ENCODE data around the gene LARP4B.

The LARP4B gene

GRCh38 chr10:931326-932318 is at the start of gene LARP4B:
Gene LARP4B, minus strand, starts transcription at chr10:931705. Its CDS starts 45,984 bp downstream, at chr10:885721.
- peak; percentile 84 to 97 (median 90) for DNase-seq (ENCODE audit: low read depth in 2 of 3, low spot score in 2 of 3)

- DNase-seq (ENCODE audit: low read depth in 2 of 3, low spot score in 2 of 3): no peak
These were observed 49.1 kb upstream of the LARP4B start for GRCh38 chr10:980468-981093.

DNA sequence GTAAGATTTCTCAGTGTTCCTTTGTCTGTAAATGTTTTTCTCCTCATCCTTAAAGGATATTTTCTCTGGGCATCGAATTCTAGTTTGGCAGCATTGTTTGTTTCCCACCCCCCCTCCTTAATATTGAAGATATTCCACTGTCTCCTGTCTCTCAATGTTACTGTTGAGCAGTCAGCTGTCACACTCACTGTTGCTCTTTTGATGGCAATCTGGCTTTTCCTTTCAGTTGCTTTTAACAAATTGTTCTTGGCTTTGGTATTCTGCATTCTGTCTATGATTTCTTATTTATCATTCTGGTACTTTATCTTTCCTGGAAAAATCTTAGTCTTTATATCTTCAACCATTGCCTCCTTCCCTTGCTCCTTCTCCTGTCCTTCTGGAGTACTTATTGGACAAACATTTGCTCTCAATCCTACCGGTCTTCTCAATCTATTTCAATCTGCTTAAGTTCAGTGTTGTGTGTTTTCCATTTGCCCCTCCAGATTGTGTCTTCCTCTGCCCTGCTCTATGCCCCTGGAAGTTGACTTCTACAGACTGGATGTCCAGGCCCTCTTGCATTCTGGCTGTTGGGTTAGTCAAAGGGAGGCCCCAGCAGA is 47.4 kb upstream of the LARP4B start:
- no peak for DNase-seq (ENCODE audit: low read depth in 2 of 3, low spot score in 2 of 3)

DNA sequence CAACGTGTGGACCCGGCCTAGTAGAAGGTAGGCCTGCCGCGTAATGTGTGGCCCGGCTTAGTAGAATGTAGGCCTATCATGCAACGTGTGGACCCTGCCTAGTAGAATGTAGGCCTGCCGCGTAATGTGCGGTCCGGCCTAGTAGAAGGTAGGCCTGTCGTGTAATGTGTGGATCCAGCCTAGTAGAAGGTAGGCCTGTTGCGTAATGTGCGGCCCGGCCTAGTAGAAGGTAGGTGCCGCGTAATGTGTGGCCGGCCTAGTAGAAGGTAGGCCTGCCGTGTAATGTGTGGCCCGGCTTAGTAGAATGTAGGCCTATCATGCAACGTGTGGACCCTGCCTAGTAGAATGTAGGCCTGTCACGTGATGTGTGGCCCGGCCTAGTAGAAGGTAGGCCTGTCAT is 44.8 kb upstream of the LARP4B start:
- no peak for DNase-seq (ENCODE audit: low read depth in 2 of 3, low spot score in 2 of 3)

- no peak for DNase-seq (ENCODE audit: low read depth in 2 of 3, low spot score in 2 of 3)
These were observed 43.2 kb upstream of the LARP4B start for GRCh38 chr10:974785-975074.

DNA sequence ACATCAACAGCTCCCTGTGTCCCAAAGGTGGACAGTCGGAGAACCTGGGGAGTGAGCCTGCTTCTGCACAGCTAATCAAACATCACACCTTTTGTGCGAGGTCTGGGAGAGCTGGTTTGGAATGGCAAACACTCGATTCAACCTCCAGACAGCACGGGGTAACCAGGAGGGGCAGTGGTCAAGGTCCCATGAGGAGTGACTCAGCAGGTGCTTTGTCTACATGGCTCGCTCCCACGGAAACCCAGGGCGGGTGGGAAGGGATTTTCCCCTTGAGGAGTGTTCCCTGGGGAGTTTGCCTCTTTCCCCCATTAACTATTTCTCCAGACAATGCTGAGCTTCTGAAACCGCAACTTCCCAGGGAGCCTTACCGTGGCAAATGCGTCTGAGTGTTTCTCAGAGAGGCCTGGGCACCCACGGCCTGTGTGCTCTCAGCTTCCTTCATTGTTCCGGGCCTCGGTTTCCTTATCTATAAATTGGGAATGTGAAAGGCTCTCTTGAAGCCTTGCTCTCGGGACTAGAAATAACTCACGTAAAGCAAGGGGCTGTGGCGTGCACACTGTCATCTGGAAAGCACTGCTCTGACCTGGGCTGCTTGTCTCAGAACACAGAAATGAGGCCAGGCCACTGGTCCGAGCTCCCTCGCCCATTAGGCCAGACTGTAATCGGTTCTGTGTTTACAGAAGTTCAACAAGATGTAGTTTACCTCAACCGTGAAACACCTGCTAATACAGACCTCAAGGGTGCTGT is 42.7 kb upstream of the LARP4B start:
- no peak for DNase-seq (ENCODE audit: low read depth in 2 of 3, low spot score in 2 of 3)

- no peak for DNase-seq (ENCODE audit: low read depth in 2 of 3, low spot score in 2 of 3)
These were observed 41.3 kb upstream of the LARP4B start for GRCh38 chr10:972763-973162.

- DNase-seq (ENCODE audit: low read depth in 2 of 3, low spot score in 2 of 3): no peak
These were observed 40.1 kb upstream of the LARP4B start for GRCh38 chr10:971613-972012.

- no peak for DNase-seq (ENCODE audit: low read depth in 2 of 3, low spot score in 2 of 3)
These were observed 39.6 kb upstream of the LARP4B start for GRCh38 chr10:971150-971542.

DNA sequence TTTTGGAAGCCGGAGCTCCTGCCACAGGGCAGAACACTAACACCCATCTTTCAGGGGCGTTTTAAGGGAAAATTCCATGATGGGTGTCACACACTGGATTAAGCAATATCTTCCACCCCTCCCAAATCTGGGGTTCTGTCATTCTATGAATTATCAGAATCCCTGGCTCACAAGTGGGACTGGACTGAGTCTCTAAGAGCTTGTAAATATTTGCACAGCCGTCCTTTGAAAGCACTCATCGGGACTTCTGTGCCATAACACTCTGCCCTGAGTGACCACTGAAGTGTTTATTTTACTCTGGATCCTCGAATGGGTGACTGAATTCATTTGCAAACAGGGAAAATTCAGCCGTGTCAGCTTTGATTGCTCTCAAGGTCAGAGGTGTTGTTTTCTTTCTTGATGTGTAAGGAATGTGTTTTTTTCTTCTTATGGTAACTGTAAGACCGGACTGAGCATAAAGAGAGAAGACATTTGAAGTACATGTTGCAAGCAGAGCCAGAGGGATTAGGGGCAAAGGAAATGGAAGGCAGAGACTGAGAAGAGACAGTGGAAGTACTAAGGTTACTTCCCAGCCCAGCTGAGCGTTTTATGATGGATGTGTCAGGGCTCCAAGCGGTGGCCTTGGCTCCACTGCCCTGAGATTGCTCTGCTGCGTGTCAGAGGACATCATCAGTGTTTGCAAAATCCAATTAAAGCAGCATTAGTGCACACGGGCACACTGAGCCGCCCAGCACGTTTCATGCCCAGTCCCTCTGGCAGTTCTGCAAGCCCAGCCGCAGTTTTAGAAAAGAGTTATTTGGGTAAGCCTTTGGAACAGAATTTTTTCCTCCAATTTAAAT is 39.0 kb upstream of the LARP4B start:
- no peak for DNase-seq (ENCODE audit: low read depth in 2 of 3, low spot score in 2 of 3)

DNA sequence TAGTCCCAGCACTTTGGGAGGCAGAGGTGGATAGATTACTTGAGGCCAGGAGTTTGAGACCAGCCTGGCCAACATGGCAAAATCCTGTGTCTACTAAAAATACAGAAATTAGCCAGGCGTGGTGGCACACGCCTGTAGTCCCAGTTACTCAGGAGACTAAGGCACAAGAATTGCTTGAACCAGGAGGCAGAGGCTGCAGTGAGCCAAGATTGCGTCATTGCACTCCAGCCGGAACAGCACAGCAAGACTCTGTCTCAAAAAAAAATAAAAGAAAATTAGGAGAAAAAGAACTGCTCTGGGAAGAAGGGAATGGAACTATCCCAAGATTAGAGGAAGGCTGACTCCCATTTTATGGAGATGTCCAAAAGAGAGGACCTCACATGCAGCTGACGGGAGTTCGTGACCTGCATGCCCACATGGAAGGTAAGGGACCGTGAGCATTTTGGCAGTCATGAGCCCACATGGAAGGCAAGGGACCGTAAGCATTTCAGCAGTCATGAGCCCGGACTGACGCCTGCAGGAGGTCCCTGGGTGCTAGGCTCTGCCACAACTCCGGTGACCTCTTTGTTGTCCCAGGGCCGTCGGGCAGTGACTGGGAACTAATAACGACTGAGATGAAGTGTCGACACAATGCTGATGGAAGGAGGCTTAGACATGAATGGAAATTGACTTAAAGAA is 38.1 kb upstream of the LARP4B start:
- no peak for DNase-seq (ENCODE audit: low read depth in 2 of 3, low spot score in 2 of 3)

DNA sequence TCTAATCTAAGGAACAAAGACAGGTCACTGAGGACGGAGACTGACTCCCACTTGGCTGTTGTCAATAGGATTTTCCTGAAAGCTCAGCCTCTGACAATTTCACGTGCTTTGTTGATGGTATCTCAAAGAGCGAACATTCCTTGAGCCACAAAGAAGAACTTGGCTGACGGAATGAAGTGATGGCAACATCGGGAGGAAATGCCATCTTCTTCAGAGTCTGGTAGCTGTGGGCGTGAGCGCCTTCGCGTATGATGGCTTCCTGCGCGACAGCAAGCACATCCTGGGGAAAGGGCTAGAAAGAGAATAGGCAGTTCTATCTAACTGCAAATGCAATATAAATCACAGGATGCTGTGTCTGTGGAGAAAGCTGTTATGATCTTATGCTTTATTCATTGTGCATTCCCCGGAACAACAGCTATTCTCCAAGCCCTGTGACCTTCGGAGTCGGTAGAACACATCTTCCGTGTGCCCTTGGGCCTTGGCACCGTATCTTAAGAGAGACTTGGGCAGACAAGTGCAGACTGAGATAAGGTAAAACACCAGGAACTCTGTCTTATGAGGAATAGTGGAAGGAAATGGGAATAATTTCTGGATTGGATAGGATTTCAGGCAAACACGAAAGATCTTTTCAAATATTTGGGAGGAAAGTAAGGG is 37.2 kb upstream of the LARP4B start:
- no peak for DNase-seq (ENCODE audit: low read depth in 2 of 3, low spot score in 2 of 3)

DNA sequence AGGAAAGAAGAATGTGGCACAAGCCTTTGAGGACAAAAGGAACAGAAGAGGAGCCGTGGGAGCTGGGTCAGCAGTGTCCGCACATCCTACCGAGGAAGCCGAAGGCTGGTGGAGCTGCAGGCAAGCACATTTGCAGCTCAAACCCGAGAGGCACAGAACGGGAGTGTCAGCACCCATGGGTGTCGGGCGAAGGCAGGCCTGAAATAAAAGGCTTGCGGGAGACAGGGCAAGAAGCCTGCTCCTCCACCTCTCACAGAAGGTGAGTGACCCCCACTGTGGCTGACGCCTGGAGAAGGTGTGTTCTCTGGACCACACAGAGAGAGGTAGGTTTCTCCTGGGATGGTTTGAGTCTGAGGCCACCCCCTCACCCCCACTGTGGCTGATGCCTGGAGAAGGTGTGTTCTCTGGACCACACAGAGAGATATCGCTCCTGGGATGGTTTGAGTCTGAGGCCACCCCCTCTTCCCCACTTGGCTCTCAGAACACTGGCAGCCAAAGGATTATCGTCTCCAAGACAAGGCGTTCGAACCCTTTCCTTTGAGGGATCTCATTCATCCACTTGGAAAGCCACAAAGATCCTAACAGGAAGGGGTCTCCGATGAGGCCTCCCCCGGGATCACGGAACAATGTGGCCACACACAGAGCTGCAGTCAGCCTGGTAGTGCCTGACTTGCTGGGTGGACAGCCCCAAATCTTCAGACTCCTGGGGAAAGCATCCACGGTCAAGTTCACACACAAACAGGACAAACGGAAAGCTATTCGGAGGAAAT is 35.1 kb upstream of the LARP4B start:
- no peak for DNase-seq (ENCODE audit: low read depth in 2 of 3, low spot score in 2 of 3)

GRCh38 chr10:964988-965417 is 33.5 kb upstream of the LARP4B start:
- no peak for DNase-seq (ENCODE audit: low read depth in 2 of 3, low spot score in 2 of 3)

DNA sequence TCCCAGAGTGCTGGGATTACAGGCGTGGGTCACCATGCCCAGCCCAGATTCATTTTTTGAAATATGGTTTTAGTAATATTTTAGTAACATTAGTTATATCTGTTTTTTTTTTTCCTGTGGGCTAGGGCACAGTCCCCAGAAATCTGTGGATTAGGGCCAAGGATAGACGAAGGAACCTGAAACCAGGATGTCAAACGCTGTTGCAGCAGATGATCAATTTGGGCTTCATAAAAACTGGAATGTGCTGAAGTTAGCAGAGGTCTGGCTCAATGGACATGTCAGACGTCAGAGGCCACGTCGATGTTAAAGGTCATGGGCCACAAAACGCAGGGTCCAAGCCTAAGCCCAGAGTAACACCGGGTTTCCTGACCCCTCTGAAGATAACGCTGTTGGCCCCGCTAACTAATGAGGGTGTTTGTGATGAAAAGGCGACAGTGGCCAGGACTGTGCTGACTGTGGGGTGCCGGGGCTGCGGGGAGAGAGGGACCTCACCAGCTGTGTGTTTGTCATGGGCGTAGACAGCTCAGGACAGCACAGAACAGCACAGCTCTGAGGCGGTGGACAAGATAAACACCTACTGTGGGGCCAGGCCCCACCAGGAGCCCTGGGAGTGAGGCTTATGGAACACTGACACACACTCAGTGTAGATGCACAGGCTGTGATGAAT is 32.9 kb upstream of the LARP4B start:
- DNase-seq (ENCODE audit: low read depth in 2 of 3, low spot score in 2 of 3): no peak

- DNase-seq (ENCODE audit: low read depth in 2 of 3, low spot score in 2 of 3): no peak
These were observed 32.1 kb upstream of the LARP4B start for GRCh38 chr10:963655-964054.

- DNase-seq (ENCODE audit: low read depth in 2 of 3, low spot score in 2 of 3): no peak
These were observed 31.7 kb upstream of the LARP4B start for GRCh38 chr10:963186-963585.

- DNase-seq (ENCODE audit: low read depth in 2 of 3, low spot score in 2 of 3): no peak
These were observed 30.8 kb upstream of the LARP4B start for GRCh38 chr10:962342-962741.

Data from activated CD8-positive, alpha-beta memory T cell treated with anti-CD3 and anti-CD28 coated beads for 48 hours (primary cell).